Measurements from ENCODE around the gene AGAP1. TPM values are rescaled to one million over a fixed set of nuclear protein-coding genes. Genes with fewer than 3 reads are reported as not detected.

Gene AGAP1
- total RNA-seq, 4 donors from 2014 or later: 33.7 to 55.2 (median 37.5) TPM

DNA sequence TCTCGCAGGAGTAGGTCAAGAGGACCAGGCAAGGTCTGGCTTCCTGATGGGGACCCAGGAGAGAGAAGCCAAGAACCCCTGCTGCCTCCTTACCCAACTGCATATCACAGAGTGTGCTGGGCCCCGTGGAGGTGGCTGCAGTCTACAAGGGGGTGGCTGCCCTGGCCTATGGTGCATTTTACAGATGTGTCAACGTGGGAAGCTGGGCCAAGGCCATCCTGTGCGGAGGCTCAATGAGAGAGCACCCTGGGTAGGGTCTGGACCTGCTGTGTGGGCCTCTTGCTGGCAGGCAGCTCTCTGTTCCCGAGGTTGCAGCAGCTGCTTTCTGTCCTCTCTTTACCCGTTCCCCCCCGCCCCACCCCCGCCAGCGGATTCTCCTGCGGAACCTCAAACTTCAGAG is 612.9 kb downstream of the AGAP1 start:
- TF ChIP-seq EP300 (IDR thresholded peaks at IDR 0.05): no peak
- Histone ChIP-seq H3K4me3 (no peak overlapping the region), H3K36me3 (no peaks in the 10 kb centered on the region), H3K9me3 (no peaks in the 10 kb centered on the region), H3K4me1 (peaks cover 0 to 8% (median 0%) of the 10 kb centered on the region in 3 donors), H3K27me3 (no peaks in the 10 kb centered on the region), H3K27ac (no peak overlapping the region)
- WGBS, 2 donors (ENCODE audit: low coverage in 1 of 2): 63% methylated on average over 1 of the region's 10 CpGs; no CpG with 5 or more reads in 1 of the 2 donors
- ATAC-seq: no peak

DNA sequence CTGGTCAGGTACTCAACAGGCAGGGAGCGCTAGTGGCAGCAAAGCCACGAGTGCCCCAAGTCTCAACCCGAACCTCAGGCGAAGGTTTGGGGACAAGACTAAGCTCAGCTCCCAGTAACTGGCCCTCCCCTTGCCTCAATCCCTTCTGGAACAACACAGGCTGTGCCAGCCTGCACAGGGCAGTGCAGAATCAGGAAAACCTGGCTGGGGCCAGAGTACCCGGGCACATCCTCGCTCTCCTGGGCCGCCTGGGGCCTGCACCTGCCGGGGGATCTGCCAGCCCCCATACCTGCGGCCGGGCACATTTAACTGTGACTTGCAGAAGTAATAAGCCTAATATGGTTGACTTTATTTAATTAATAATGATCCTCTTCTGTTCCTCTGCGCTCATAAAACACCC is 613.7 kb downstream of the AGAP1 start:
- H3K4me3 ChIP-seq: no peak overlapping the region
- no peaks in the 10 kb centered on the region for H3K9me3 ChIP-seq
- no peaks in the 10 kb centered on the region for H3K36me3 ChIP-seq
- WGBS, 2 donors (ENCODE audit: low coverage in 1 of 2): 78 to 100% methylated on average over 1 of the region's 11 CpGs
- no peak overlapping the region for H3K27ac ChIP-seq
- no peak for ATAC-seq
- peaks cover 0 to 8% (median 0%) of the 10 kb centered on the region in 3 donors for H3K4me1 ChIP-seq
- no peaks in the 10 kb centered on the region for H3K27me3 ChIP-seq
- TF ChIP-seq CTCF (IDR thresholded peaks at IDR 0.05) (no peak), POLR2AphosphoS5 (IDR thresholded peaks at IDR 0.05) (no peak), EP300 (IDR thresholded peaks at IDR 0.05) (no peak), POLR2A (IDR thresholded peaks at IDR 0.05) (no peak)

DNA sequence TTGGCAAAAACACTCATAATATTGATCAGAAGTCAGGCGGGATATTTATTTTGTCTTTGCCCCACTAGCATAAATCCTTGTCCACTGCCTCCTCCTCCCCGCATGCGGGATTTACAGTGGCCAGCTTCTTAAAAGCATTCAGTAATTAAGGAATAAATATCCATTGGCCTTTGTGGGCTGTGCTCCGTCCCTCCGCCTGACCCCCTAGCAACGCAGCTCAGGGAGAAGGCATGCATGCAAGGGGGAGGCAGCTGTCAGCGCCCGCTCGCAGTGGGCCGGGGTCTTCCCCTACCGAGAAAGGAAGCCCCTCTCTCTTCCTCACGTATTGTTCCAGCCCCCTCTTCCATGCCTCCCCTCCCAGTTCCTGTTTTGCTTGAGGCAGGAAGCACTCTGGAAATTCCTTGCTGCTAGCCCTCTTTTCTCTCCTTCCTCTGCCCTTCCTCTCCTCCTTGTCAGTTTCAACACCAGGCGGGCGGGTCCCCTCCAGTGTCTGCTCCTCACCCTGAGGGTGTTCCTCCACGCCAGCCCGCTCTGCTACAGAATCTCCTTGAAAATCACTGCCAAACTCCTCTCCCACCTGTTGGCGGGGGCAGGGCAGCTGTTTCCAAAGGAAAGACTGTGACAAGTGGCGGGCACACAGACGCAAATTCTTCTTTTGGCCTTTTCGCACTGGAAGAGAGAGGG is 614.2 kb downstream of the AGAP1 start:
- peaks cover 0 to 8% (median 0%) of the 10 kb centered on the region in 3 donors for H3K4me1 ChIP-seq
- H3K4me3 ChIP-seq: no peak overlapping the region
- no peaks in the 10 kb centered on the region for H3K36me3 ChIP-seq
- H3K9me3 ChIP-seq: no peaks in the 10 kb centered on the region
- TF ChIP-seq POLR2AphosphoS5 (IDR thresholded peaks at IDR 0.05) (no peak), EP300 (IDR thresholded peaks at IDR 0.05) (no peak), CTCF (IDR thresholded peaks at IDR 0.05) (no peak)
- H3K27ac ChIP-seq: no peak overlapping the region
- ATAC-seq: no peak
- WGBS, 2 donors (ENCODE audit: low coverage in 1 of 2): 38 to 66% methylated on average over 7 to 8 of the region's 20 CpGs
- H3K27me3 ChIP-seq: no peaks in the 10 kb centered on the region

DNA sequence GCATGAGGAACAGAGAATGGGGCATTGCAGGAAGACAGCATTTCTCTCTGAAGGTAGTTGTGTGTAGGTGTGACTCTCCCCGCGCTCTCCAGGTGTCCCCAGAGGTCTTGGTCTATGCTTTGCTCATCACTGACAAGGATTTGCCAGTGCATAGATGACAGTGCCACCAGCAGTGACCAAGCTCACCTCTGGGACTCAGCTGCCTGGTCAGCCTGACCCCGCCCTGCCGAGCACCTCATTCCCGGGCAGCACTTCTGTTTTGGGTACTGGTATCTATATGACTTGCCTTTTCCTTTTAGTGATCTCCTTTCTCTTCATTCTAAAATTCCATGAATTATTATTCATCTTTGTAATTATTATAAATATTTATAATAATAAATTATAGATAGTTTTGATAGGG is 615.2 kb downstream of the AGAP1 start:
- H3K4me3 ChIP-seq: no peak overlapping the region
- ATAC-seq: no peak
- H3K36me3 ChIP-seq: no peaks in the 10 kb centered on the region
- TF ChIP-seq POLR2A (IDR thresholded peaks at IDR 0.05) (no peak), CTCF (IDR thresholded peaks at IDR 0.05) (no peak), POLR2AphosphoS5 (IDR thresholded peaks at IDR 0.05) (no peak), EP300 (IDR thresholded peaks at IDR 0.05) (no peak)
- 91 to 100% methylated on average over 2 to 4 of the region's 5 CpGs for WGBS, 2 donors (ENCODE audit: low coverage in 1 of 2)
- H3K27me3 ChIP-seq: no peaks in the 10 kb centered on the region
- peaks cover 0 to 8% (median 0%) of the 10 kb centered on the region in 3 donors for H3K4me1 ChIP-seq
- H3K27ac ChIP-seq: no peak overlapping the region
- H3K9me3 ChIP-seq: no peaks in the 10 kb centered on the region

GRCh38 chr2:236109473-236109872 is 615.6 kb downstream of the AGAP1 start:
- no peaks in the 10 kb centered on the region for H3K36me3 ChIP-seq
- H3K27ac ChIP-seq: no peak overlapping the region
- WGBS, 2 donors (ENCODE audit: low coverage in 1 of 2): 91 to 92% methylated on average over 6 to 16 of the region's 21 CpGs
- no peaks in the 10 kb centered on the region for H3K27me3 ChIP-seq
- peaks cover 0 to 8% (median 0%) of the 10 kb centered on the region in 3 donors for H3K4me1 ChIP-seq
- H3K4me3 ChIP-seq: no peak overlapping the region
- no peak for ATAC-seq
- no peaks in the 10 kb centered on the region for H3K9me3 ChIP-seq
- TF ChIP-seq EP300 (IDR thresholded peaks at IDR 0.05) (no peak), CTCF (IDR thresholded peaks at IDR 0.05) (no peak), POLR2A (IDR thresholded peaks at IDR 0.05) (no peak), POLR2AphosphoS5 (IDR thresholded peaks at IDR 0.05) (no peak)
